Right renal pelvis (tissue), 4 donors: ENCODE results near the gene MED27. TPM values are rescaled to one million over a fixed set of nuclear protein-coding genes. Genes with fewer than 3 reads are reported as not detected.

ENCODE experiments used
- DNase-seq, 4 donors: peaks; one replicate each; pipeline ENCODE4 v3.0.0-alpha.2; 2013; ENCODE audit warnings: low read depth in 4 of 4, low spot score in 3 of 4, missing footprints in 1 of 4
- polyA plus RNA-seq, 4 donors: library from polyadenylated mRNA; unstranded; fragments of 120-200 nt; gene quantifications; one replicate each; pipeline ENCODE4 v1.2.1, GENCODE V29; 2013; ENCODE audit not compliant: insufficient read length in 4 of 4

MED27 gene
- polyA plus RNA-seq, 4 donors: 21.9 to 22.3 (median 22.2) TPM

DNA sequence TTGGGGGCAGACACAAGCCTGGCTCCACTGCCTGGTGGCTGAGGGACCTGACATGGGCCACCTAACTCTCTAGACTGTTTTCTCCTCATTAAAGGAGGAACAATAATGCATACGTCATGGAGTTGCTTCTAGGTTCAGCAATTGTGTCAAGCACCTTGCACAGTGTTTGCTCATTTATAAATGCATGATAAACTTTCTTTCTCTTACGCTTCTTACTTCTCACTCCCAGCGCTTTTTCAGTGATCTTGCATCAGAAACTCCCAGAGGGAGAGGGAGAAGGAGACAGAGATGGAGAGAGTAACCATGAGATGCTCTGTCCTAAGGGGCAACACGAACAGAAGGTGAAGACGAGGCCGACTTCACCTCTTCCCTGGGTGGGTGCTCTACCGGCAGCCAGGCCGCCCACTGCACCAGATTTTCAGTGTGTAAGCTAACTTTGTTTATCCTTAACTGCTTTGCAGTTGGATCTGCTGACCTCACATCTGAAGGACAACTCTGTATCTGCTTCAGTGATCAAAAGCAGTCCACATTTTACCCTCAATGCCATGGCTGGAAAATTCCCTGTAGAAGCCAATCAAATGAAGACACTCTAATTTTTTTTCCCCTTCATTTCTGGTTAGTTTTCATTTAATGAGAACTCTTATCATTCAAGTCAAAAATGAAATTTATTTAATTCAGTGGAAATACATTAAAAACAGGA, 35.3 kb downstream of the MED27 start:
- DNase-seq: no peak

DNA sequence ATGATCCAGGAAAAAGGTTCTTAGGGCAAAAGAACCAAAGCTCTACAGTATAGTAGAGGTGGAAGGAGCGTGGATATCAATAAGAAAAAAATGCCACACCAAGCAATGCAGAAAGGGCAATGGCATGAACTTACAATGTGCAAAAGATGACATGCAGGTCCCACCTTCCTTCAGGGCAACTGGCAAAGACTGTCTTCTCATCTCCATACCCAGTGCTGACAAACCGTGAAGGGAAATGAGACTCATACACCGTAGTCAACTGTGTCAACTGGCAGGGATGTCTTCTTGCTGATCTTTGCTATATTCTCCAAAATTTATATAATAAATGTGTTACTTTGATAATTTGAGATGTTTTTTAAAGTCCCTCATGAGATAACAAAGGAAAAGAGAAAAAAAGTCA, 36.0 kb downstream of the MED27 start:
- no peak for DNase-seq

DNA sequence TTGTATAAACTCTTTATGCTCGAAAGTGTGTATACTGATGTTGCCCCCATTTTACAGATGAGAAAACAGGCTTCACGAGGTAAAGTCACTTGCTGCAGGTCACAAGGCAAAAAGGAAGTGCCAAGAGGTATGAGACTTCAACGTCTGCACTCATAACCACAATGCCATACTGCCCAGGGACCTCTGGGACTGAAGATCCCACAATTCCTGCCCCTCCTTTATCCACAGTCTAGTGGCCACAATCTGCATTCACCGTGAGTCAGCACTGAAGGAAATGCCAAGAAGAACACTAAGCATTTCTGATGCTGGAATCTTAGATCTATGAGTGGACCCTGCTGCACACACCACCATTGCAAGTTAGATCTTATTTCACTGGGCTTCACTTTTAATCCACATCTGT, 37.3 kb downstream of the MED27 start:
- no peak for DNase-seq

DNA sequence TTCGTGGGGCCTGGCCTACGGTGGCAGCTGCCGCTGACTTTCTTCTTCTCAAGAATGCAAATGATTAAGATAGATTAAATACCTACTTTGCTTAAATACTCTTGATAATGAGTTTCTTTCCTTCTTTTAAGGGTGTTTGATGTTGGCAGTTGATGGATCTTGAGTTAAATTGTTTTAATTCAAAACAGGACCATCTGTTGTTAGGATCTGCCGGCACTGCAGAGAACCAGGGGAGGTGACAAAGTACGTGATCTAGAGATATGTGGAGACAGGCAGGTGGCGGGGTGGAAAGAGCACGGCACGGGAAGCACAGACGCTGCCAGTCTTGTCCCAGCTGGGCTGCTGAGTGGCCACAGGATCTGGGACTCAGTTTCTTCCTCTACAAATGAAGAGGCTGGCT, 37.9 kb downstream of the MED27 start:
- no peak for DNase-seq

DNA sequence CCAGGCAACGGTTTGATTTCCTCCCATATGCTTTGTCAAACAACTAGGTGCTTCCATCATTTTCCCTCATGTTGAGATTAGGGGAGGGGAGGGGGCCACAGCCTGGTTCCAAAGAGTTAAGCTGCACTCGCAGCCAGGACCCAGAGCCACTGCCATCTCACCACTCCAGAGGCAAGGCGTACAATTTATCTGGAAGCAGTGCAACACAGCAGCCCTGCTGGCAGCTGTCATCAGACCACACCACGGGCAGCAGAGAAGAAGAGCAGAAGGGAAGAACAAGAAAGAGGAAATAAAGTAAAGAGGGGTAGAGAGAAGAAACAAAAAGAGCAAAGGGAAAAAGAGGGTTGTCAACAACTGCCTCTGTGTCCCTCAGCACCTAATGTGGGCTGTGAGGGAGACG, 38.9 kb downstream of the MED27 start:
- no peak for DNase-seq

DNA sequence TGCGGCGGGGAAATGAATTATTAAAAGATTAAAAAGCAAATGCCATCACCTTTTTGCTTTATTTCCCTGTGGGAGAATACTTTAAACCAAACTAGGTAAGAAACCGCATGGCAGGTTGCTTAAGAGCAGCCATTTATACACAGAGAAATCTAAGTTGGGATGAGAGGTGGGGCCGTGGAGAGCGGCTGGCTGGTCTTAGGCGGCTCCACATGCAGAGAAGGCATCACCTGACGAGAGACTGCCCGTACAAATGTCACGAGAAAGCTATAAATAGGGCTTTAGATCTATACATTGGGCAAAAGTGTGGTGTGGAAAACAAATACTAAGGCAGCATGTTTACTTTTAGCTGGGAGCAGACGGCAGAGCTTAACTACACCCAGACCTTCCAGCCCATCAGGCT, 39.4 kb downstream of the MED27 start:
- no peak for DNase-seq

DNA sequence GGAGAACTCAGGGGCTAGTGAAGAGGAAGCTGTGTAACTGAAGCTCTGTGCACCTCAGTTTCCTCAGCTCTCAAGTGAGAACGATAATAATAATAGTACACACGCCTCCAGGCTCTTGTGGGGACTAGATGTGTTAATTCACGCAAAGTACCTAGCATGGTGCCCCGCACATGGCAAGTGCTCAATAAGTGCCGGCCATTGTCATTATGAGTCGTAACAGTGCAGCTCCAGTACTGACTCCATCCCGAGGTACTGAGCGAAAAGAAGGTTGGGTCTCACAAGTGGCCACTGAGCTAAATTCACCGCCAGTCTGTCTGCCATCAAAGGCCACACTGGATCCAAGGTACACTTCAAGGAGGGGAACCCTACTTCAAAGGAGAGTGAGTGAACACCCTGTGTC, 40.4 kb downstream of the MED27 start:
- no peak for DNase-seq

DNA sequence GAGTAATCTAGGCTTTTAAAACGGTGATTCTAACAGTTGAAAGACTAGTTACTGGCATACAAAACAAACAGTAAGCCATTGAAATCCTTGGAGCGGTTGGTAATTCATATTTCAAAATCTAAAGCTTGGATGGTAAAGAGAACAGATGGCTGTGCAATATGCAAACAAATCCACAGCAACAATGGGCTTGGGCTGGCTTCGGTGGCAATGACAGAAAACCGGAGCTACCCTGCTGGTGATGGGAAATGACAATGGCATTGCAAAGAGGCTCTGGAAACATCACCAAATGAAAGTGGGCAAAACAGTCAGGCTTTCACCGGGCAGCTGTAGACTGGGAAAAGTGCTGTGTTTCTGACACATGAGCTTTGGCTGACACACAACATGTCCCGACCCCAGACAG, 42.2 kb downstream of the MED27 start:
- no peak for DNase-seq

DNA sequence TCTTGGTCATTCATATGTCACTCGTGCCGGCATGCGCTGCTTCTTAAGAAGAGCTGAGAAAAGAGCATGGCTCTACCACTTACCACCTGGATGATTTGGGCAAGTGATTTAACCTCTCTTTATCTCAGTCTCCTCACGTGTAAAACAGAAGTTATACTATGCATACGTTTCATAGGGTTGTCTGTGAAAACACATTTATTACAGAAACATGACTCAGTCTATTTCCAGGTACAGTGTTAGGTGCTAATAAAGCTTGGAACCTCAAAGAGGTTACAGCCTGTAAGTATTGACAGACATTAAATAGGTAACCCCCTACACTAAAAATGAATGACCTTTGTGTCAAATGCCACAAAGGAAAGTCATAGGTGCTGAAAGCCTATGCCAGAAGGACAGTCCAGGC, 43.1 kb downstream of the MED27 start:
- DNase-seq: no peak

DNA sequence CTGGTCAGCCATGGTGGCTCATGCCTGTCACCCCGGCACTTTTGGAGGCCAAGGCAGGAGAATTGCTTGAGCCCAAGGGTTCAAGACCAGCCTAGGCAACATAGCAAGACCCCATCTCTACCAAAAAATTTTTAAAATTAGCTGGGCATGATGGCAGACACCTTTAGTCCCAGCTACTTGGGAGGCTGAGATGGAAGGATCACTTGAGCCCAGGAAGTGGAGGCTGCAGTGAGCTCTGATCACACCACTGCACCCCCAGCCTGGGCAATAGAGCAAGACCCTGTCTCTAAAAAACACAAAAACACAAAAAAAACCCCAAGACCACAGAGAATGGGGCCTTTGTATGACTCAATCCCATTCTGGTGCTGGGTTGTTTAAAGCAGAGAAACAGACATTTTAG, 44.0 kb downstream of the MED27 start:
- DNase-seq: no peak

DNA sequence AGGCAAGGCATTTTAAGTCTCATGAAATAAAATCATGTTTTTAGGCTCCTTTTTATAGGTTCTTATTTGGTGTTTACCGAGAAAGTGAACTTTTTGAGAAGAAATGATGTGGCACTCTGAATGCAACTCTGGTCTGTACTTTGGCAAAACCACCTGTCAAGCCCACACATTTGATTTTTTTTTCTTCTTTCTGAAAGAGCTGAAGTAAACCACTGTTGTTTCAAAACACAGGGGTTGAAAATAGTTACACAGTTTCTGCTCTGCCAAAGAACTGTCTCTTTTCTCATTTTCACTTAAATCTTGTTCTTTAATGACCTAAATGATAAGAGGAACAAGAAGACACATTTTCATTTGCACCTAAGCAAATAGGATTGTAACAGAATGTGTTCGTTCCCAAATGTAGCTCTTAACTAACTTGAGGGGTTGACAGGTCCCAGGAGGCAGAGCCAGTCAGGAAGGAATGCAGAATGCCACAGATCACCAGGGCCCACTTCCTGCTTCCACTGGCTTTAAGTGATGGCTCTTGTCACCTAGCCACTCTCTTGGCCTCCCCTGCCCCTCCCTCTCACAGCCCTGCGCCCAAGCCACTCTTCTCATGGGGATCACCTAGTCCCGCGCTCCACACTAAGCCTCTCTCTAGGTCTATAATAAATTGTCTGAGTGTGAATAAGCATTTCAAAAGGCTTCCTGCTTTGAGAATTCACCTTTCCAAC, 47.3 kb downstream of the MED27 start:
- DNase-seq: no peak

DNA sequence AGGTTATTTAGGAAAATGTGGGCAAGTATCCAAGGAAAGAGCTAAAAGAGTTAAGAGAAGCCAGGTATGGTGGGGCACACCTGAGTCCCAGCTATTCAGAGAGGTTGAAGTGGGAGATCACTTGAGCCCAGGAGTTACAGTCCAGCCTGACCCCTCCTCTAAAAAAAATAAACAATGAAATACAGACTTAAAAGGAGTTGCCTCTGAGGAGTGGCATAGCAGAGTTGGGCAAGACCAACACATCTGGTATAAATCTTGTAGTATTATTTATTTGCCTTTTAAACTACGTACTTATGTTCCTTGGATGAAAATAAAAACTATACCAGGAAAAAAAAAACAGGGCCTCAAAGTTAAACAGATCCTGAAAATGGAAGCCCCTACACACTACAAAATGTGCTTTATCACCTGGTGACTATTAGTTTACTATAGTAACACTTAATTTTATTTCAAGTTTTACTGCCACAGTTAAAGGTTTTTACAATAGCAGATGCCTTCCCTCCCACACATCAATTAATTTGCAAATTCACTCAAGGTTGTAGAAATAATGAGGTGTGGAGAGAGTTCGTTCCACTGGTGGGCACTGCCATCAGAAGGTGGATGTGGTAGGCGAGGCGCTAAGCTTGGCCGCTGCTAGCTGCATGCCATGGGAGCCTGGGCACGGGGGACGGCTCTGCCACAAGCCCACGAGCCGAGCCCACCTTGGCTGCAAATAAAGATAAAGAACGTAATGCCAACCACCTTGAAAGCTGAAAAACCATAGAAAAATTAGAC, 48.0 kb downstream of the MED27 start:
- peak in 1 of 4 donors; percentile 13 for DNase-seq

DNA sequence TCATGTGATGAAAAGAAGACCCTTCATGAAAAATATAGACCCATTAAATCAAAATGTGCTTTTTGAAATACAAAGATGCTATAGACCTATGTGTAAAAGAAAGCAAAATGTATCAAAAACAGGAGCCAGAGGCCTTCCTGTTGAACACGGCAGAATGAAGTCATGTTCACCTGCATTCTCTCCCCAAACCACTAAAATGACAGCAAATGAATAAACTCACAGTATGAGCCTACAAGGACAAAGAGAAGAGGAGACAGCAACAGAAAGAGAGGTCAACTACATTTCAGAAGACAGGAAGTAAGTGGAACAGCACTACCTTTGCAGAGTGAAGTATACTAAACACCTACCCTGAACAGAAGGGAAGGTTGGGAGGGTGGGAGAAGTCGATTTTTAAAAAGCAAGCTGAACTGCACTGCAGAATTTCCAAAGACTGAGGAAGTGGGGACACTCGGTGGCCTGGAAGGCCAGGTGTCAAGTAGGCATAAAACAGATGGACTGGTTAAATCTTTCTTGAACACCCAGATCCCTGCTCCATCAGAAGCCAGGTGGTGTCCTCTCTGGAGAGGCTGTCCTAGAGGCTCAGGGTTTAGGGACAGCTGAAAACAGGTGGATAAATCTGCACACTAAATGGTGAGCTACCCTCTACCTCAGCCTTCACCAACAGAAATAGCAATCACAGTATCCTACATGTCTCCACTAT, 48.9 kb downstream of the MED27 start:
- no peak for DNase-seq

DNA sequence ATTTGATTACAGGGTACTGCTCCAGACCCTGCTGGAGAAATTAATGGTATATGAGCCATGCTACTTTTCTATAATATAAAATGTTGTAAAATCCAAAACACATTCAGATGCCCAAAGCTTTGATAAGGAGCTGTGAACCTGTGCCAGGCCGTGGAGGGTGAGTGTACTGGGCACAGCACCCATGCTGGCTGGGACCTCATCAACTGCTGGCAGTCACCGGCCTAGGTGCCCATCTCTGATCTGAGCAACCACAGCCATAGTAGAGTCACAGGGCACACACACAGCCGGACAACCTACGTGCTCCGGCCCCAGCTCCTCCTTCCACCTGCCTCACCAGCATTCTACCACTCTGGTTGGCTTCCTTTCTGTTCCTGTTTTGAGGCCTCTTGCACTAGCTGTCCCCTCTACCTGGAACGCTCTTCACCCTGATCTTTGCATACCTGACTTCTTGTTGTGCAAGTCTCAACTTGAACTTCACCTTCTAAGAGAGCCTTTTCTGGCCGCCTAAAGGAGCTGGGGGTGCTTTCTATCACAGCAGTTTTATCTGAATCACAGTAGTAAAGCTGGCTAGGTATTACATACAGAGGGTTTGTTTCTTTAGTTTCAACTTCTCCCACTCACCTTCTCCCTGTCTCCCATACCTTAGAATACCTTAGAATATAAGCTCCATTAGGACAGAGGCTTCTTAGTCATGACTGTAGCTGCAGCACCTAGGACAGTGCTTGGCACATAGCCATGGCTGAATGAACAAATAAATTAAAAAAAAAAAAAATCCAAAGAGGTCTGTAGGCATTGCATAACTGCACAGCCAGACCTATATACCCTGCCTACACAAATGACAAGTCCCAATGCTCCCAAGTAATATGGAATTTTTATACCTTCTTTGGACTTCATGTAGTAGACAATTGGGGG, 51.7 kb downstream of the MED27 start:
- no peak for DNase-seq

DNA sequence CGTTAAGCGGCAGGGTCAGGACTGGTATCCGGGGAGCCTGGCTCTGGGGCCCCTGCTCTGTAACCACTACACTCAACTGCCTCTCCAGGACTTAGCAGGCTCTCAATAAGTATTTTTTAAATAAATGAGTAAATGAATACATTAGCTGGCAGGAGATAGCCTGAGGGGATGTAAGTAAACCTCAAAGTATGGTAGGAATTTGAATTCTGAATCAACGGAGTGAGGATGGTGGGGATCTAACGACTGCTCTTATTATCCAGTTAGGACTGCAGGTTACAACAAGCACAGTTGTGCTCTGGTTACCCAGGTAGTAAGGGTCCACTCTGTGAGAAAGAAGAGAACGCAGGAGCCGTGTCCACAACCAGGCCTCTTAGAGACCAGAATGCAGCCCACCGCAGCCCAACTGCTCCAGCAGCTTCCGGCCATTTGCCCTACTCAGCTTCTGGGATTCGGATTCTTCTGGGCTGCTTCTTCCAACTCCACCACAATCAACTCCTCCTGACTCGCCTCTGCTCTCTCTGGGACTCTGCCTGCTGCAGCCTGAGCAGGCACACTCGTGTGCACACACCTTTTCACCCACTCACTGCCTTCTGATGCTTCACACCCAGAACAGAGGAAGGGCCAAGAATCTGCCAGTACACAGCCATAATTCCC, 52.6 kb downstream of the MED27 start:
- no peak for DNase-seq

DNA sequence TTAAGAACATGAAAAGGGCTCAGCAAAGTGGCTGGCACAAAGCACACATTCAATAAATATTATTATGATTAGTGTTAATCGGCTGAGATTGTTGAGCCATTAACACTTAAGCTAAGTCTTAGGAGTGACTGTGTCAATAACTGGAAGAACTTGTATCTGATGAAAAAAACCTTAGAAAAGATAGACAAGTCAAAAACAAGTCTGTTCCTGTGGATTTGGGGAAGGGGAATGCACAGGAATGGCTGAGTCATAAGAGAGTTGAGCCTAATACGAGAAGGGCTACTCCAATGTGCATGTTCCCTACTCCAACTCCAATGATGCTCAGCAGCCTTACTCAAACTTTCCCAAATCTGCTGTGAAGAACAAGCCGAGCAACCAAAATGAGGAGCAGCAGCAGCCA, 53.9 kb downstream of the MED27 start:
- DNase-seq: no peak

DNA sequence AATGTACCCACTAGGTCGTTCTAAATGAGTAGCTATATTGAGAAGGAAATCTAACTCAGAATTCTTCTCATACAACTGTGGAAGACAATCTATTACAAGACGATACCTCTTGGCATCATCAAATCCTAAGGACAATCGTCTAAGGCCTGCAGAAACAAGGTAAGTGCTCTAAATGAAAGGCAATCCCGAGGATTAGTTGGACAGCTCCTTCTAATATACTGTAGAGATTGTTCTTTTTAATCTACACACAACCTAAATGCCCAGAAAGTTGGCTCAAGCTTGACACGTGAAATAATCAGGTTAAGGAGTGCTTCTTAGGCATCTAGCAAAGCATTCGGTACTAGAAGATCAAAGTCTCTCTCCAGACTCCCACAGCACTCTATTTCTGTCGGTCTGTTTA, 55.1 kb downstream of the MED27 start:
- no peak for DNase-seq

DNA sequence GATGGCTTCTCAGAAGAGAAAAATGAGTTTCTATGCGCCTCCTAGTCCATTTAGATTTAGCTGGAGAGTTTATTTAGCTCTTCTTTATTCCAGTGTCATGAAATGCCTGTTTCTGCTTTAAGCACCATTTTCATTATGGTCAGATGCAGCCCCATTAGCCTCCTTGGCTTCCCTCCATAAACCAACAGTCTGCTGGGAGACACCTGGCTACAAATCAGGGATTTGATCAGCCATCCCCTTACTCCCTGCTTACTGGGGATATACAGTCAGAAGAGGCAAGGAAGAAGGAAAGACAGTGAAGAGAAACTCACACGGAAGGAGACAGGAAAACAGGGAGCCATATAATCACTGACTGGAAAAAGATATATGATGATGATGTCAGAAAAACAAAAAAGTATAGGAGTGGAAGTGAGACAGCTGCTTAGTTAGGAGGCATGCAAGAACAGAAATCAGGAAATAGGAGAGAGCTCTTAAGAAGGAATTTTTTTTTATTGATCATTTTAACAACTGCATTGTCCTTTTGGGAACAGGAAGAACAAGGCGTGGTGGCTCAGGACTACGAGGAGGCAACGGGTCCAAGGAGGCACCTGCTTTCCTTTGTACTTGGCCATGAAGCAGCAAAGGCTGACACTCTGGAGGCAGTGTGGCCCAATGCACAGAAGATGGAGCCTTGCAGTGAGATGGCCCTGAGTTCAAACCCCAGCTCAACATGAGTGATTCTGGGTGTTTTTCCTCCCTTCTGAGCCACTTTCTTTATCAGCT, 56.1 kb downstream of the MED27 start:
- peak in 2 of 4 donors; percentile 17 to 31 for DNase-seq
